ENCODE data around the gene HINFP. TPM values are rescaled to one million over a fixed set of nuclear protein-coding genes. Genes with fewer than 3 reads are reported as not detected.

HINFP gene
- total RNA-seq, 2 donors from 2014 or later: 43.8 to 44.8 TPM

DNA sequence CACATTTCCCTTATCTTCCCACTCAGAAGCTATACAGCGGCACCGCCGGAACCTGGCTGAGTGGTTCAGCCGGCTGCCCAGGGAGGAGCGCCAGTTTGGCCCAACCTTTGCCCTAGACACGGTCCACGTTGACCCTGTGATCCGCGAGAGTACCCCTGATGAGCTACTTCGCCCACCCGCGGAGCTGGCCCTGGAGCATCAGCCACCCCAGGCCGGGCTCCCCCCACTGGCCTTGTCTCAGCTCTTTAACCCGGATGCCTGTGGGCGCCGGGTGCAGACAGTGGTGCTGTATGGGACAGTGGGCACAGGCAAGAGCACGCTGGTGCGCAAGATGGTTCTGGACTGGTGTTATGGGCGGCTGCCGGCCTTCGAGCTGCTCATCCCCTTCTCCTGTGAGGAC lies 52.1 kb downstream of the HINFP start:
- H3K9me3 Mint-ChIP-seq: no peaks in the 10 kb centered on the region

GRCh38 chr11:119175493-119176077 lies 54.2 kb downstream of the HINFP start:
- H3K36me3 ChIP-seq (ENCODE audit: control insufficient read depth, insufficient read depth, low read length): no peaks in the 10 kb centered on the region
- Mint-ChIP-seq H3K27ac (no peak overlapping the region), H3K36me3 (ENCODE audit: low read depth) (peaks cover 16% of the 10 kb centered on the region), H3K4me3 (no peak overlapping the region), H3K27me3 (ENCODE audit: insufficient read depth) (no peaks in the 10 kb centered on the region), H3K9me3 (no peaks in the 10 kb centered on the region), H3K4me1 (peaks cover under 1% of the 10 kb centered on the region)
- no peak overlapping the region for H3K9ac ChIP-seq (ENCODE audit: extremely low read depth, low read length, poor library complexity, severe bottlenecking)
- 81 to 87% methylated on average over 5 to 6 of the region's 6 CpGs for WGBS, 2 experiments (ENCODE audit: insufficient coverage in 1 of 2, insufficient read length in 1 of 2)
- H3K9me3 ChIP-seq (ENCODE audit: control insufficient read depth, low read length): no peaks in the 10 kb centered on the region
- no peaks in the 10 kb centered on the region for H3K4me1 ChIP-seq (ENCODE audit: control insufficient read depth, insufficient read depth, low read length)
- H3K27me3 ChIP-seq (ENCODE audit: control insufficient read depth, insufficient read depth, low read length, poor library complexity, severe bottlenecking): no peaks in the 10 kb centered on the region
- no peak for DNase-seq
- H3K27ac ChIP-seq (ENCODE audit: low read depth, low read length): no peak overlapping the region
- H3K4me3 ChIP-seq (ENCODE audit: low read length): no peak overlapping the region
- no peak for TF ChIP-seq CTCF (conservative IDR thresholded peaks at IDR 0.05)

More for the DNA sequence above, 52.1 kb downstream of the HINFP start:
- Histone ChIP-seq H3K27me3 (ENCODE audit: control insufficient read depth, insufficient read depth, low read length, poor library complexity, severe bottlenecking) (no peaks in the 10 kb centered on the region), H3K9me3 (ENCODE audit: control insufficient read depth, low read length) (no peaks in the 10 kb centered on the region), H3K27ac (ENCODE audit: low read depth, low read length) (no peak overlapping the region), H3K4me1 (ENCODE audit: control insufficient read depth, insufficient read depth, low read length) (no peaks in the 10 kb centered on the region), H3K9ac (ENCODE audit: extremely low read depth, low read length, poor library complexity, severe bottlenecking) (no peak overlapping the region), H3K36me3 (ENCODE audit: control insufficient read depth, insufficient read depth, low read length) (no peaks in the 10 kb centered on the region), H3K4me3 (ENCODE audit: low read length) (no peak overlapping the region)
- Mint-ChIP-seq H3K27ac (no peak overlapping the region), H3K27me3 (ENCODE audit: insufficient read depth) (no peaks in the 10 kb centered on the region), H3K4me3 (no peak overlapping the region), H3K4me1 (peaks cover 8% of the 10 kb centered on the region), H3K36me3 (ENCODE audit: low read depth) (peaks cover 11% of the 10 kb centered on the region)
- DNase-seq: no peak
- TF ChIP-seq CTCF (conservative IDR thresholded peaks at IDR 0.05): no peak
- WGBS, 2 experiments (ENCODE audit: insufficient coverage in 1 of 2, insufficient read length in 1 of 2): 94 to 97% methylated on average over 13 to 21 of the region's 21 CpGs

DNA sequence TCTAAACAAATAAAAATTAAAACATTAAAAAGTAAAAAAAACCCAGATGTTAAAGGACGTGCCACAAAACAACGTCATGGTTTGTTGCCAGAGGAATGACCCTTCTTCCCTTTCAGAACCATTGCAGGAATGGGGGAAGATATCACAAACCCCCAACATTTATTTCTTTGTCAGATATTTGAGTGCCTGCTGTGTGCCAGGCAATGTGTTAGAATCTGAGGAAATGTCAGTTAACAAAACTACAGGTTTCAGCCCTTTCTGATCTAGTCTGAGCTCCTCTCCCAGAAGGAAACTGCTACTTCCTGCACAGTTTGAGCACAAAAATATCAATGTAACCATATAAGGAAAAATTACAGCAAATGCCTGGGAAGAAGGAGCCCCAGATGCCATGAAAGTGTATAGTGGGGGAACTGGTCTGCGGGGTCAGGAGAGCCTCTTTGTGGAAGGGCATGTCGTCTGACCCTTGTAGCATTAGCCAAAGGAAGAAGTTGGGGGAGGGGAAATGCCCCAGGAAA lies 56.8 kb downstream of the HINFP start:
- DNase-seq: no peak
- TF ChIP-seq CTCF (conservative IDR thresholded peaks at IDR 0.05): no peak
- Mint-ChIP-seq H3K27ac (no peak overlapping the region), H3K27me3 (ENCODE audit: insufficient read depth) (no peaks in the 10 kb centered on the region), H3K4me1 (no peaks in the 10 kb centered on the region), H3K36me3 (ENCODE audit: low read depth) (peaks cover 23% of the 10 kb centered on the region), H3K4me3 (no peak overlapping the region), H3K9me3 (no peaks in the 10 kb centered on the region)
- no peak overlapping the region for H3K27ac ChIP-seq (ENCODE audit: low read depth, low read length)
- no peaks in the 10 kb centered on the region for H3K9me3 ChIP-seq (ENCODE audit: control insufficient read depth, low read length)
- no peaks in the 10 kb centered on the region for H3K27me3 ChIP-seq (ENCODE audit: control insufficient read depth, insufficient read depth, low read length, poor library complexity, severe bottlenecking)
- no peak overlapping the region for H3K4me3 ChIP-seq (ENCODE audit: low read length)
- no peak overlapping the region for H3K9ac ChIP-seq (ENCODE audit: extremely low read depth, low read length, poor library complexity, severe bottlenecking)
- no peaks in the 10 kb centered on the region for H3K36me3 ChIP-seq (ENCODE audit: control insufficient read depth, insufficient read depth, low read length)
- 74 to 89% methylated on average over 2 to 4 of the region's 4 CpGs for WGBS, 2 experiments (ENCODE audit: insufficient coverage in 1 of 2, insufficient read length in 1 of 2)
- H3K4me1 ChIP-seq (ENCODE audit: control insufficient read depth, insufficient read depth, low read length): no peaks in the 10 kb centered on the region
